RWPE2 (cell line): Measurements from ENCODE around the gene ODR4.

Experiments used
- ATAC-seq: fragments of 200-7000 bp; cut with Tn5 transposase; 3 replicates; pipeline ENCODE4 v1.9.1; 2021; ENCODE audit warnings: low read depth
- DNase-seq: peaks from one replicate; pipeline ENCODE4 v3.0.0-alpha.2; 2020; ENCODE audit warnings: low spot score
- H3K27ac ChIP-seq: fragments of 450-650 bp; 2 replicates; pipeline ENCODE4 v1.5.1; 2017; ENCODE audit warnings: mild to moderate bottlenecking; ENCODE audit not compliant: poor library complexity, severe bottlenecking
- H3K27me3 ChIP-seq: fragments of 250-450 bp; sonication (Bioruptor Pico); 2 replicates; pipeline ENCODE4 v1.5.1; 2021; ENCODE audit warnings: mild to moderate bottlenecking, moderate library complexity; ENCODE audit not compliant: insufficient read depth, poor library complexity, severe bottlenecking
- H3K36me3 ChIP-seq: fragments of 250-450 bp; sonication (Bioruptor Pico); 2 replicates; pipeline ENCODE4 v1.5.1; 2020; ENCODE audit warnings: low read depth, mild to moderate bottlenecking, moderate library complexity
- H3K4me1 ChIP-seq: fragments of 250-450 bp; sonication (Bioruptor Pico); 2 replicates; pipeline ENCODE4 v1.5.1; 2021; ENCODE audit warnings: mild to moderate bottlenecking, moderate library complexity; ENCODE audit not compliant: insufficient read depth, poor library complexity, severe bottlenecking
- H3K4me3 ChIP-seq: fragments of 250-450 bp; sonication (Bioruptor Pico); 2 replicates; pipeline ENCODE4 v1.5.1; 2021; ENCODE audit warnings: mild to moderate bottlenecking, moderate library complexity; ENCODE audit not compliant: severe bottlenecking
- H3K9me3 ChIP-seq: fragments of 250-450 bp; sonication (Bioruptor Pico); 2 replicates; pipeline ENCODE4 v1.5.1; 2021; ENCODE audit warnings: mild to moderate bottlenecking, moderate library complexity; ENCODE audit not compliant: severe bottlenecking
- TF ChIP-seq, protein P1 (sequence below): fragments of 450-650 bp; IDR thresholded peaks from one replicate; pipeline ENCODE4 v1.5.1; 2017; ENCODE audit warnings: mild to moderate bottlenecking, moderate library complexity; ENCODE audit not compliant: poor library complexity, severe bottlenecking

ODR4 gene

GRCh38 chr1:186375152-186375928 lies at the start of gene ODR4, which contains the start of gene TPR:
Gene ODR4, plus strand, starts transcription at chr1:186375838. Its CDS starts 3,948 bp downstream, at chr1:186379786.
Gene TPR, minus strand, starts transcription at chr1:186375253. Its CDS starts 225 bp downstream, at chr1:186375028.
- no peaks in the 10 kb centered on the region for H3K9me3 ChIP-seq
- DNase-seq, result peak; percentile 96
- H3K4me1 ChIP-seq, result peaks cover 17% of the 10 kb centered on the region
- peak within 1 kb of the TSS; percentile 81 for H3K27ac ChIP-seq
- no peaks in the 10 kb centered on the region for H3K27me3 ChIP-seq
- H3K4me3 ChIP-seq, result peak within 1 kb of the TSS; percentile 55
- H3K36me3 ChIP-seq, result peaks cover 43% of the 10 kb centered on the region
- peak; percentile 92 for ATAC-seq
- TF ChIP-seq, protein P1, sequence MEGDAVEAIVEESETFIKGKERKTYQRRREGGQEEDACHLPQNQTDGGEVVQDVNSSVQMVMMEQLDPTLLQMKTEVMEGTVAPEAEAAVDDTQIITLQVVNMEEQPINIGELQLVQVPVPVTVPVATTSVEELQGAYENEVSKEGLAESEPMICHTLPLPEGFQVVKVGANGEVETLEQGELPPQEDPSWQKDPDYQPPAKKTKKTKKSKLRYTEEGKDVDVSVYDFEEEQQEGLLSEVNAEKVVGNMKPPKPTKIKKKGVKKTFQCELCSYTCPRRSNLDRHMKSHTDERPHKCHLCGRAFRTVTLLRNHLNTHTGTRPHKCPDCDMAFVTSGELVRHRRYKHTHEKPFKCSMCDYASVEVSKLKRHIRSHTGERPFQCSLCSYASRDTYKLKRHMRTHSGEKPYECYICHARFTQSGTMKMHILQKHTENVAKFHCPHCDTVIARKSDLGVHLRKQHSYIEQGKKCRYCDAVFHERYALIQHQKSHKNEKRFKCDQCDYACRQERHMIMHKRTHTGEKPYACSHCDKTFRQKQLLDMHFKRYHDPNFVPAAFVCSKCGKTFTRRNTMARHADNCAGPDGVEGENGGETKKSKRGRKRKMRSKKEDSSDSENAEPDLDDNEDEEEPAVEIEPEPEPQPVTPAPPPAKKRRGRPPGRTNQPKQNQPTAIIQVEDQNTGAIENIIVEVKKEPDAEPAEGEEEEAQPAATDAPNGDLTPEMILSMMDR, result peak; percentile 99

DNA sequence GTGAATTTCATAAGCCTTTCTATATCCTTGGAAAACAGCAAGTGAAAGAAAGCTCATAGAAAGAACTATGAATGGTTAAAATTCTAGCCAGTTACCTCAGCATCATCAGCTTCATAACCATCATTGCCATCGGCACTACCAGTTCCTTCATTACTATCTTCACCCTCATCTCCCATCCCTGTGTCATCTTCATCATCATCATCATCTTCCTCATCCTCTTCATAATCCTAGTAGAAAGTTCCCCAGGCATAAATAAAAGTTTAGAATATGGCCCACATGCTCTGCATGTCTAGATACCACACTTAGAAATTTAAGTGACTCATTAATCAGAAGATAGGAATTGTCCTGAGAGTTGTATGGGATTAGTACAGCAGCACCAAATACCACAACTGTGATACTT lies 49.6 kb upstream of the ODR4 start:
- ATAC-seq, result no peak

GRCh38 chr1:186327331-186327730 lies 48.3 kb upstream of the ODR4 start:
- H3K9me3 ChIP-seq, result no peaks in the 10 kb centered on the region
- H3K4me3 ChIP-seq, result no peak overlapping the region
- H3K36me3 ChIP-seq, result peaks cover 96% of the 10 kb centered on the region
- H3K4me1 ChIP-seq, result no peaks in the 10 kb centered on the region
- TF ChIP-seq, protein P1, result no peak
- DNase-seq (no peak), ATAC-seq (no peak)
- no peaks in the 10 kb centered on the region for H3K27me3 ChIP-seq
- H3K27ac ChIP-seq, result no peak overlapping the region

More for the DNA sequence above, 49.6 kb upstream of the ODR4 start:
- Histone ChIP-seq H3K4me1 (no peaks in the 10 kb centered on the region), H3K27me3 (no peaks in the 10 kb centered on the region), H3K4me3 (no peak overlapping the region), H3K9me3 (no peaks in the 10 kb centered on the region), H3K27ac (no peak overlapping the region), H3K36me3 (peaks cover 96% of the 10 kb centered on the region)
- TF ChIP-seq, protein P1, result no peak
- no peak for DNase-seq

GRCh38 chr1:186330758-186331157 lies 44.9 kb upstream of the ODR4 start:
- ATAC-seq, result no peak
- TF ChIP-seq, protein P1, result peak; percentile 32

DNA sequence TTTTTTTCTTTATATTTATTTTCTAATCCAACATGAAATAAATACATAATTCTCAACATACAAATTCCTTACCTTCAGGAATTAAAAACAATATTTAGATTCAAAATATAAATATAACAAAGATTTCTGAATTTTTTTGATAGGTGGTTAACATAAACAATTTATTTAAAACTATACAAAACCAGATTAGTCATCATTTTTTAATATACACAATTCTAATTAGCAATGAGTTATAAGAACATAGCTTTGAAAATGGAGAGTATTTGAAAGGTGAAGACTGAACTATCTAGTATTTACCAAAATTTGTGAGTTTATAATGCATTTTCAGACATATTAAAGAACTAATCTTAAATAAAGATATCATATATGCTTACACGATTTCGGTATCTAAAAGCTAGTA lies 38.1 kb upstream of the ODR4 start:
- ATAC-seq, result no peak
- peaks cover 100% of the 10 kb centered on the region for H3K36me3 ChIP-seq
- no peak overlapping the region for H3K27ac ChIP-seq
- no peaks in the 10 kb centered on the region for H3K27me3 ChIP-seq
- no peaks in the 10 kb centered on the region for H3K9me3 ChIP-seq
- TF ChIP-seq, protein P1, result no peak
- H3K4me3 ChIP-seq, result no peak overlapping the region
- H3K4me1 ChIP-seq, result no peaks in the 10 kb centered on the region
- no peak for DNase-seq

More at GRCh38 chr1:186330758-186331157, 44.9 kb upstream of the ODR4 start:
- H3K36me3 ChIP-seq, result peaks cover 96% of the 10 kb centered on the region
- H3K4me1 ChIP-seq, result no peaks in the 10 kb centered on the region
- DNase-seq, result no peak
- H3K27ac ChIP-seq, result no peak overlapping the region
- no peaks in the 10 kb centered on the region for H3K27me3 ChIP-seq
- no peaks in the 10 kb centered on the region for H3K9me3 ChIP-seq
- H3K4me3 ChIP-seq, result no peak overlapping the region
